GM06990 (cell line): ENCODE results near the gene SEMA7A.

Experiments used
- DNase-seq: peaks from one replicate; pipeline ENCODE4 v3.0.0-alpha.2; 2011; ENCODE audit not compliant: insufficient read length; ENCODE audit errors: extremely low read depth
- H3K27me3 ChIP-seq: replicated peaks from 2 replicates; pipeline ENCODE4 v1.6.0; 2011; ENCODE audit warnings: low read length; ENCODE audit not compliant: control insufficient read depth, insufficient read depth
- H3K36me3 ChIP-seq: 2 replicates; pipeline ENCODE4 v1.5.1; 2011; ENCODE audit warnings: low read length; ENCODE audit not compliant: control insufficient read depth, insufficient read depth
- H3K4me3 ChIP-seq: replicated peaks from 2 replicates; pipeline ENCODE4 v1.5.1; 2011; ENCODE audit warnings: low read depth, mild to moderate bottlenecking, control low read depth, low read length
- TF ChIP-seq, protein P1 (sequence below): IDR thresholded peaks from 2 replicates; pipeline ENCODE4 v1.5.1; 2011; ENCODE audit warnings: low read length, control low read depth, mild to moderate bottlenecking, inconsistent platforms; ENCODE audit not compliant: insufficient read depth, poor library complexity, severe bottlenecking

The SEMA7A gene

GRCh38 chr15:74453925-74454763 is 20.4 kb upstream of the SEMA7A start:
- H3K36me3 ChIP-seq, result peaks cover 34% of the 10 kb centered on the region
- TF ChIP-seq, protein P1, sequence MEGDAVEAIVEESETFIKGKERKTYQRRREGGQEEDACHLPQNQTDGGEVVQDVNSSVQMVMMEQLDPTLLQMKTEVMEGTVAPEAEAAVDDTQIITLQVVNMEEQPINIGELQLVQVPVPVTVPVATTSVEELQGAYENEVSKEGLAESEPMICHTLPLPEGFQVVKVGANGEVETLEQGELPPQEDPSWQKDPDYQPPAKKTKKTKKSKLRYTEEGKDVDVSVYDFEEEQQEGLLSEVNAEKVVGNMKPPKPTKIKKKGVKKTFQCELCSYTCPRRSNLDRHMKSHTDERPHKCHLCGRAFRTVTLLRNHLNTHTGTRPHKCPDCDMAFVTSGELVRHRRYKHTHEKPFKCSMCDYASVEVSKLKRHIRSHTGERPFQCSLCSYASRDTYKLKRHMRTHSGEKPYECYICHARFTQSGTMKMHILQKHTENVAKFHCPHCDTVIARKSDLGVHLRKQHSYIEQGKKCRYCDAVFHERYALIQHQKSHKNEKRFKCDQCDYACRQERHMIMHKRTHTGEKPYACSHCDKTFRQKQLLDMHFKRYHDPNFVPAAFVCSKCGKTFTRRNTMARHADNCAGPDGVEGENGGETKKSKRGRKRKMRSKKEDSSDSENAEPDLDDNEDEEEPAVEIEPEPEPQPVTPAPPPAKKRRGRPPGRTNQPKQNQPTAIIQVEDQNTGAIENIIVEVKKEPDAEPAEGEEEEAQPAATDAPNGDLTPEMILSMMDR, result no peak
- no peaks in the 10 kb centered on the region for H3K27me3 ChIP-seq
- H3K4me3 ChIP-seq, result no peak overlapping the region
- DNase-seq, result no peak

- H3K36me3 ChIP-seq, result peaks cover 47% of the 10 kb centered on the region
These were observed 18.4 kb upstream of the SEMA7A start for GRCh38 chr15:74451861-74452835.

GRCh38 chr15:74451322-74451721 is 17.6 kb upstream of the SEMA7A start:
- Histone ChIP-seq H3K27me3 (no peaks in the 10 kb centered on the region), H3K36me3 (peaks cover 51% of the 10 kb centered on the region), H3K4me3 (no peak overlapping the region)
- no peak for DNase-seq
- TF ChIP-seq, protein P1, result no peak

More at GRCh38 chr15:74451861-74452835, 18.4 kb upstream of the SEMA7A start:
- TF ChIP-seq, protein P1, result no peak
- Histone ChIP-seq H3K27me3 (no peaks in the 10 kb centered on the region), H3K4me3 (no peak overlapping the region)
- no peak for DNase-seq

GRCh38 chr15:74449643-74450205 is 16.0 kb upstream of the SEMA7A start:
- DNase-seq, result no peak
- H3K36me3 ChIP-seq, result peaks cover 63% of the 10 kb centered on the region
- H3K27me3 ChIP-seq, result no peaks in the 10 kb centered on the region
- TF ChIP-seq, protein P1, result no peak
- H3K4me3 ChIP-seq, result no peak overlapping the region

GRCh38 chr15:74449095-74449494 is 15.3 kb upstream of the SEMA7A start:
- Histone ChIP-seq H3K27me3 (no peaks in the 10 kb centered on the region), H3K4me3 (no peak overlapping the region), H3K36me3 (peaks cover 65% of the 10 kb centered on the region)
- no peak for DNase-seq
- TF ChIP-seq, protein P1, result no peak
